ENCODE results near the gene ZNF652. TPM values are rescaled to one million over a fixed set of nuclear protein-coding genes. Genes with fewer than 3 reads are reported as not detected.

ZNF652 gene
- total RNA-seq, 1 experiment from 2014 or later = 42.8 TPM

- CTCF ChIA-PET = interaction anchor here (1.3 to 1.5 kb wide), 2 partner anchors 14 to 22 kb away, joined by 3 read pairs; no protein-coding TSS in a partner anchor
- peaks cover 22% of the 10 kb centered on the region for H3K36me3 Mint-ChIP-seq (ENCODE audit: insufficient read depth, unreplicated experiment)
- BruUV-seq (replicated peaks) = no TSS peak
- H3K4me1 Mint-ChIP-seq (ENCODE audit: low read depth, unreplicated experiment) = peaks cover 36% of the 10 kb centered on the region
- no peak for TF ChIP-seq CTCF (IDR thresholded peaks at IDR 0.05; ENCODE audit: unreplicated experiment)
- DNase-seq = peak; percentile 49
- intact Hi-C loops (cut with micrococcal nuclease; ENCODE audit: unreplicated experiment) = loop anchor here (2.0 kb wide), 1 partner anchor 47 kb away; no protein-coding TSS in a partner anchor
- peak overlapping the region; percentile 88 for H3K27ac Mint-ChIP-seq (ENCODE audit: unreplicated experiment)
- no peaks in the 10 kb centered on the region for H3K9me3 Mint-ChIP-seq (ENCODE audit: low read depth, unreplicated experiment)
- no peaks in the 10 kb centered on the region for H3K27me3 Mint-ChIP-seq (ENCODE audit: unreplicated experiment)
- peak overlapping the region; percentile 74 for H3K4me3 Mint-ChIP-seq (ENCODE audit: low read depth, unreplicated experiment)
Measured at GRCh38 chr17:49361129-49361901, 735 bp downstream of the ZNF652 start.

- Mint-ChIP-seq H3K4me1 (ENCODE audit: low read depth, unreplicated experiment) (peaks cover 36% of the 10 kb centered on the region), H3K4me3 (ENCODE audit: low read depth, unreplicated experiment) (peak overlapping the region; percentile 74), H3K36me3 (ENCODE audit: insufficient read depth, unreplicated experiment) (peaks cover 22% of the 10 kb centered on the region), H3K27ac (ENCODE audit: unreplicated experiment) (peak overlapping the region; percentile 88), H3K27me3 (ENCODE audit: unreplicated experiment) (no peaks in the 10 kb centered on the region), H3K9me3 (ENCODE audit: low read depth, unreplicated experiment) (no peaks in the 10 kb centered on the region)
- peak; percentile 54 for DNase-seq
- intact Hi-C loops (cut with micrococcal nuclease; ENCODE audit: unreplicated experiment) = loop anchor here (2.0 kb wide), 1 partner anchor 46 kb away; no protein-coding TSS in a partner anchor
- no peak for TF ChIP-seq CTCF (IDR thresholded peaks at IDR 0.05; ENCODE audit: unreplicated experiment)
- no TSS peak for BruUV-seq (replicated peaks)
- CTCF ChIA-PET = interaction anchor here (1.5 kb wide), 1 partner anchor 13 kb away, joined by 3 read pairs; no protein-coding TSS in a partner anchor
Measured at GRCh38 chr17:49360796-49361128, 1.3 kb downstream of the ZNF652 start.

- no peaks in the 10 kb centered on the region for H3K9me3 Mint-ChIP-seq (ENCODE audit: low read depth, unreplicated experiment)
- H3K27me3 Mint-ChIP-seq (ENCODE audit: unreplicated experiment) = no peaks in the 10 kb centered on the region
- peaks cover 36% of the 10 kb centered on the region for H3K4me1 Mint-ChIP-seq (ENCODE audit: low read depth, unreplicated experiment)
- peak overlapping the region; percentile 74 for H3K4me3 Mint-ChIP-seq (ENCODE audit: low read depth, unreplicated experiment)
- TF ChIP-seq CTCF (IDR thresholded peaks at IDR 0.05; ENCODE audit: unreplicated experiment) = no peak
- CTCF ChIA-PET = interaction anchor here (0.6 to 1.5 kb wide), 6 partner anchors 11 to 411 kb away, joined by 3 to 6 read pairs (median 3); no protein-coding TSS in a partner anchor
- DNase-seq = no peak
- peak overlapping the region; percentile 88 for H3K27ac Mint-ChIP-seq (ENCODE audit: unreplicated experiment)
- BruUV-seq (replicated peaks) = TSS peak; percentile 32
- intact Hi-C loops (cut with micrococcal nuclease; ENCODE audit: unreplicated experiment) = loop anchor here (2.0 kb wide), 1 partner anchor 45 kb away; no protein-coding TSS in a partner anchor
- H3K36me3 Mint-ChIP-seq (ENCODE audit: insufficient read depth, unreplicated experiment) = peaks cover 22% of the 10 kb centered on the region
Measured at GRCh38 chr17:49359990-49360795, 1.9 kb downstream of the ZNF652 start.

- Mint-ChIP-seq H3K36me3 (ENCODE audit: insufficient read depth, unreplicated experiment) (peaks cover 22% of the 10 kb centered on the region), H3K27ac (ENCODE audit: unreplicated experiment) (no peak overlapping the region), H3K27me3 (ENCODE audit: unreplicated experiment) (no peaks in the 10 kb centered on the region), H3K4me3 (ENCODE audit: low read depth, unreplicated experiment) (no peak overlapping the region), H3K9me3 (ENCODE audit: low read depth, unreplicated experiment) (no peaks in the 10 kb centered on the region), H3K4me1 (ENCODE audit: low read depth, unreplicated experiment) (peaks cover 36% of the 10 kb centered on the region)
- CTCF ChIA-PET = interaction anchor here (1.0 to 1.3 kb wide), 2 partner anchors 12 to 349 kb away, joined by 3 to 6 read pairs; partner anchors contain the start of gene SLC35B1
- no peak for DNase-seq
- intact Hi-C loops (cut with micrococcal nuclease; ENCODE audit: unreplicated experiment) = no loop called here
- TF ChIP-seq CTCF (IDR thresholded peaks at IDR 0.05; ENCODE audit: unreplicated experiment) = no peak
- no TSS peak for BruUV-seq (replicated peaks)
Measured at GRCh38 chr17:49358641-49359247, 3.3 kb downstream of the ZNF652 start.

Measured in Calu3 (cell line).